Measurements from ENCODE around the gene OR1F1. TPM values are rescaled to one million over a fixed set of nuclear protein-coding genes. Genes with fewer than 3 reads are reported as not detected.
A peak's percentile ranks its signal among the peaks of the same experiment; 100 is the strongest.

OR1F1 gene
- total and polyA plus RNA-seq, 9 of the 15 experiments (the other 6 are each of a cell fraction or from before 2014, with no cell fraction given), result 0.15 to 0.61 (median 0.35) TPM; not detected in 3

- TF ChIP-seq CUX1 (CRISPR knock-in tag; IDR thresholded peaks at IDR 0.05), result no peak
- peak; percentile 97 for TF ChIP-seq HINFP (tag; conservative IDR thresholded peaks at IDR 0.05; ENCODE audit: low read depth)
Observed at GRCh38 chr16:3188925-3189825, 1.2 kb downstream of the OR1F1 start (continued).
